HL-60/S4 treated with phorbol 12-myristate 13-acetate at 8.2 ng/mL for 4 days and 3 days (cell line): ENCODE data around the gene KIR2DL3.
"Not testable (repeated sequence)": the region's sequence is repeated elsewhere in the genome, so short reads cannot be mapped to it uniquely, and the experiment has no call there.

Experiments
- in situ Hi-C: fragments of 300-500 bp; cut with MboI; formaldehyde crosslinking; loops from 2 replicates; pipeline ENCODE4 v1.15.0; 2022; ENCODE audit warnings: low sequenced_read_pairs

Gene KIR2DL3

GRCh38 chr19:54738306-54738705 is at the start of gene KIR2DL3:
Gene KIR2DL3 (plus strand): TSS chr19:54738513. CDS start chr19:54738546, 33 bp downstream.
- in situ Hi-C loops = not testable (repeated sequence)

- in situ Hi-C loops = no loop called here
These were observed 46.6 kb upstream of the KIR2DL3 start for GRCh38 chr19:54691582-54692297.

- in situ Hi-C loops = no loop called here
These were observed 46.1 kb upstream of the KIR2DL3 start for GRCh38 chr19:54692298-54692615.

- in situ Hi-C loops = no loop called here
These were observed 43.7 kb upstream of the KIR2DL3 start for GRCh38 chr19:54694648-54695047.

- in situ Hi-C loops = no loop called here
These were observed 42.2 kb upstream of the KIR2DL3 start for GRCh38 chr19:54696117-54696548.

- in situ Hi-C loops = no loop called here
These were observed 41.5 kb upstream of the KIR2DL3 start for GRCh38 chr19:54696766-54697165.

GRCh38 chr19:54697716-54698115 is 40.6 kb upstream of the KIR2DL3 start:
- in situ Hi-C loops = not testable (repeated sequence)

GRCh38 chr19:54704928-54705327 is 33.4 kb upstream of the KIR2DL3 start:
- in situ Hi-C loops = no loop called here

GRCh38 chr19:54707962-54708361 is 30.4 kb upstream of the KIR2DL3 start:
- in situ Hi-C loops = no loop called here

- in situ Hi-C loops = no loop called here
These were observed 29.5 kb upstream of the KIR2DL3 start for GRCh38 chr19:54708781-54709180.

- in situ Hi-C loops = no loop called here
These were observed 28.9 kb upstream of the KIR2DL3 start for GRCh38 chr19:54709212-54709948.

- in situ Hi-C loops = not testable (repeated sequence)
These were observed 28.4 kb upstream of the KIR2DL3 start for GRCh38 chr19:54709956-54710355.

GRCh38 chr19:54724142-54724541 is 14.2 kb upstream of the KIR2DL3 start, which contains the start of gene KIR3DL3:
Gene KIR3DL3 (plus strand): TSS chr19:54724442. CDS start chr19:54724497, 55 bp downstream.
- in situ Hi-C loops = no loop called here

GRCh38 chr19:54724644-54725043 is 13.7 kb upstream of the KIR2DL3 start:
- in situ Hi-C loops = no loop called here

GRCh38 chr19:54725321-54725720 is 13.0 kb upstream of the KIR2DL3 start:
- in situ Hi-C loops = no loop called here

GRCh38 chr19:54727562-54727961 is 10.8 kb upstream of the KIR2DL3 start:
- in situ Hi-C loops = no loop called here

GRCh38 chr19:54728167-54728566 is 10.1 kb upstream of the KIR2DL3 start:
- in situ Hi-C loops = no loop called here

- in situ Hi-C loops = no loop called here
These were observed 8.7 kb upstream of the KIR2DL3 start for GRCh38 chr19:54729416-54730188.

- in situ Hi-C loops = no loop called here
These were observed 7.1 kb upstream of the KIR2DL3 start for GRCh38 chr19:54731191-54731590.

GRCh38 chr19:54738715-54739114 is 402 bp downstream of the KIR2DL3 start:
- in situ Hi-C loops = no loop called here
